NCI-H146 treated with DMSO at 0.1 percent for 48 hours (cell line): ENCODE measurements around the gene CDH23.

Experiments used
- DNase-seq: peaks from one replicate; lab custom pipeline; 2025; ENCODE audit not compliant: unreplicated experiment; lab: John Stamatoyannopoulos, UW

The CDH23 gene

DNA sequence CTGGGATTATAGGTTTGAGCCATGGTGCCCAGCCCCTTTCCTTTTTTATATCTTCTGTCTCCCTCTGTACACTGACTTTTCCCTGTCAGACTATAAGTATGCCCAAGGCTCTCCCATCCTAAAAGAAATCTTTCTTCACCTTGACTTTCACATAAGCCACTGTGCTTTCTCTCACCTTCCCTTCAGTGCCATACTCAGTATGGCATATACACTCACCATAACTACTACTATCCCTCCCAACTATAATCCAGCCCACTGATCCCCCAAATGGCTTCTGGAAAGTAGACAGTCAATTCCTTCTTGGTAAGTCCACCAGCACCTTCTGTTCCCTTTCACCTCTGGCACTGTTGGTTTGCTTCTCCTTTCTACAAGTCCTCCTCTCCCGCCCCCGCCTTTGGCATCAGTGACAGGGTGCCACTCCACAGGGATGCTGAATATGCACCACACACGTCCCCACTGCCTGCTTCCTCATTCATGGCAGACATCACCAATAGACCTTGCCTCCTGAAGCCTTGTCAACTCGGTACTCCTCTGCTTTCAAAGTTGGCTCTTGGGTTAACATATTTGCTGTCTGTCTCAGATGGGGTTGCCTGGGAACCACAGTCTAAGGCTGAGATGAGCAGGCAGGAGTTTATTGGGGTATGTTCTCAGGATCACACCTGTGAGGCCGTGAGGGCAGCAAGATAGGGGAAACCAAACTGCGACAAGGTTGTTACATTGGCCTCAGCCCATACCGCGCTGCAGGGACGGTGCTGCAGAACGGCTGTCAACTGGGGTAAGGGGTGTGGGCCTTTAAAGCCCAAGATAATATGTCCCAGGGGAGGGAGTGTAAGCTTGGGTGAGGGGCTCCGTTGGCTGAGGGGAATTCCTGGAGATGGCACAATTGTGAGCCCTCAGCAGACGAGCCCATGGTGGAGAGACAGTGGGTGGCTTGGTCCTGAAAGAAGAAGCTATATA, 461.5 kb downstream of the CDH23 start:
- no peak for DNase-seq

GRCh38 chr10:71860243-71861029, 463.7 kb downstream of the CDH23 start:
- DNase-seq: peak; percentile 65

- no peak for DNase-seq
Observed at GRCh38 chr10:71863203-71863602, 466.5 kb downstream of the CDH23 start.

GRCh38 chr10:71864911-71865361, 468.2 kb downstream of the CDH23 start:
- DNase-seq: no peak
